ENCODE measurements around the gene ARF1. TPM values are rescaled to one million over a fixed set of nuclear protein-coding genes. Genes with fewer than 3 reads are reported as not detected.

Gene ARF1
- polyA plus RNA-seq, 1 donor (not counting 4 experiments of a cell fraction or from before 2014, with no cell fraction given), result 295 TPM

DNA sequence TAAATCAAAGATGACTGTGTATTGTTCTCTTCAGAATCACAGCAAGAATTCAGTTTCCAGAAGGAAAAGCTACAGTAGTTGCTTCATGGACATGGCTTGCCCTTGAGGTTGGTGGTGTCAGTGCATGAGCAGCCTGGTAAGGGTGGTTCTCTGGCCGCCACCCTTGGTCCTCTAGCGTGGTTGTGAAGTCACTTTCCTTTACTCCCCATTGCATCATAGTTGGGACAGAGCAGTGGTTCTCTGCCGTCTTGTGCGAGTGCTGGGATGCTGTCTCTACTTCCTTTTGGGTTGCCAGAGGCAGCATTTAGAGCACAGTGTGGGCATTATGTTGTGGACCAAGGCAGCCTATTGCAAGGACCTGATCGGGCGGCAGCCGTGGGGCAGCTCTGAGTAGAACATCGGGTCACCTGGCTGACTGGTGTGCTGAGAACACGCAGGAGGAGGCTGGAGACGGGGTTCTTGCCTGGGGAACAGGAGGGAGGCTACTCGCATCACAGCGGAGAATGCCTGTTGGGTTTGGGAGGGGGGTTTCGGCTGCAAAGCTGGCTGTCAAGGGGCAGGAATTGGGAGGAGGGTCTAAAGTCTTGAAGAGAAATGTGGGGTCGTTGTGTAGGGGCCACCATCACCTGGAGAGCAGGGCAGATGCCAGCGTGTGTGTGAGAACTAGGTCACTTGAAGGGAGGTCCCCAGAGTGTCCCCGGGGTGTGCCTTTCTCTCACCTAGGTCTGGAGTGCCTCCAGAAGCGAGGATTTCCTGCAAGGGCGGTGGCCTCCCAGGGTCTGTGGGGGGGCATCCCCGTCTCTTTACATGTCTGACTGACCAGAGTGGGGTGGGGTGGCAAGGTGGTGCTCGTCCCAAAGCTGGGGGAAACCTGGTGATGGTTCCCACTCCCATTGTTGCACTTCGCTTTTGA lies 6.3 kb downstream of the ARF1 start:
- H3K79me2 ChIP-seq (ENCODE audit: control insufficient read depth, insufficient read depth, low read length), result peaks cover 100% of the 10 kb centered on the region
- H3K36me3 ChIP-seq (ENCODE audit: control insufficient read depth in 2 of 2, extremely low read depth in 1 of 2, insufficient read depth in 2 of 2, low read length in 2 of 2), result peaks cover 12 to 51% of the 10 kb centered on the region in 2 experiments
- no peak overlapping the region for H2AFZ ChIP-seq (ENCODE audit: control insufficient read depth, low read length)
- dilution Hi-C loops (cut with MboI; ENCODE audit: extremely low pct_ligation_motif_present, low sequenced_read_pairs), result no loop called here
- H3K27ac ChIP-seq (ENCODE audit: control insufficient read depth, insufficient read depth, low read length), result peak overlapping the region; percentile 55
- peaks cover 82% of the 10 kb centered on the region for H3K4me1 ChIP-seq (ENCODE audit: control insufficient read depth, extremely low read depth, insufficient read depth, low read length)
- peak overlapping the region; percentile 23 for H3K9ac ChIP-seq (ENCODE audit: control insufficient read depth, extremely low read depth, insufficient read depth, low read length)
- H3K9me1 ChIP-seq (ENCODE audit: control insufficient read depth, extremely low read depth, insufficient read depth, low read length), result peaks cover 15% of the 10 kb centered on the region
- H3K4me3 ChIP-seq (ENCODE audit: control insufficient read depth in 2 of 3, extremely low read depth in 1 of 3, insufficient read depth in 2 of 3, low read depth in 1 of 3, low read length in 3 of 3), result no peak overlapping the region
- FAIRE-seq (no peak), DNase-seq (ENCODE audit: low read depth, low spot score) (no peak)
- TF ChIP-seq EZH2 (IDR thresholded peaks at IDR 0.05; ENCODE audit: low read length), result no peak
- TF ChIP-seq, protein P1, sequence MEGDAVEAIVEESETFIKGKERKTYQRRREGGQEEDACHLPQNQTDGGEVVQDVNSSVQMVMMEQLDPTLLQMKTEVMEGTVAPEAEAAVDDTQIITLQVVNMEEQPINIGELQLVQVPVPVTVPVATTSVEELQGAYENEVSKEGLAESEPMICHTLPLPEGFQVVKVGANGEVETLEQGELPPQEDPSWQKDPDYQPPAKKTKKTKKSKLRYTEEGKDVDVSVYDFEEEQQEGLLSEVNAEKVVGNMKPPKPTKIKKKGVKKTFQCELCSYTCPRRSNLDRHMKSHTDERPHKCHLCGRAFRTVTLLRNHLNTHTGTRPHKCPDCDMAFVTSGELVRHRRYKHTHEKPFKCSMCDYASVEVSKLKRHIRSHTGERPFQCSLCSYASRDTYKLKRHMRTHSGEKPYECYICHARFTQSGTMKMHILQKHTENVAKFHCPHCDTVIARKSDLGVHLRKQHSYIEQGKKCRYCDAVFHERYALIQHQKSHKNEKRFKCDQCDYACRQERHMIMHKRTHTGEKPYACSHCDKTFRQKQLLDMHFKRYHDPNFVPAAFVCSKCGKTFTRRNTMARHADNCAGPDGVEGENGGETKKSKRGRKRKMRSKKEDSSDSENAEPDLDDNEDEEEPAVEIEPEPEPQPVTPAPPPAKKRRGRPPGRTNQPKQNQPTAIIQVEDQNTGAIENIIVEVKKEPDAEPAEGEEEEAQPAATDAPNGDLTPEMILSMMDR (optimal IDR thresholded peaks at IDR 0.05 in 1 of 3, IDR thresholded peaks at IDR 0.05 in 1 of 3, conservative IDR thresholded peaks at IDR 0.05 in 1 of 3; ENCODE audit: extremely low read depth in 1 of 3, insufficient read depth in 2 of 3, low read length in 3 of 3), result no peak
- no peaks in the 10 kb centered on the region for H3K9me3 ChIP-seq (ENCODE audit: control insufficient read depth, low read depth, low read length)
- H4K20me1 ChIP-seq (ENCODE audit: control insufficient read depth, extremely low read depth, insufficient read depth, low read length), result peaks cover 91% of the 10 kb centered on the region
- H3K27me3 ChIP-seq (ENCODE audit: control insufficient read depth, extremely low read depth, insufficient read depth, low read length), result no peaks in the 10 kb centered on the region
- peak overlapping the region; percentile 49 for H3K4me2 ChIP-seq (ENCODE audit: control insufficient read depth, extremely low read depth, insufficient read depth, low read depth, low read length)

DNA sequence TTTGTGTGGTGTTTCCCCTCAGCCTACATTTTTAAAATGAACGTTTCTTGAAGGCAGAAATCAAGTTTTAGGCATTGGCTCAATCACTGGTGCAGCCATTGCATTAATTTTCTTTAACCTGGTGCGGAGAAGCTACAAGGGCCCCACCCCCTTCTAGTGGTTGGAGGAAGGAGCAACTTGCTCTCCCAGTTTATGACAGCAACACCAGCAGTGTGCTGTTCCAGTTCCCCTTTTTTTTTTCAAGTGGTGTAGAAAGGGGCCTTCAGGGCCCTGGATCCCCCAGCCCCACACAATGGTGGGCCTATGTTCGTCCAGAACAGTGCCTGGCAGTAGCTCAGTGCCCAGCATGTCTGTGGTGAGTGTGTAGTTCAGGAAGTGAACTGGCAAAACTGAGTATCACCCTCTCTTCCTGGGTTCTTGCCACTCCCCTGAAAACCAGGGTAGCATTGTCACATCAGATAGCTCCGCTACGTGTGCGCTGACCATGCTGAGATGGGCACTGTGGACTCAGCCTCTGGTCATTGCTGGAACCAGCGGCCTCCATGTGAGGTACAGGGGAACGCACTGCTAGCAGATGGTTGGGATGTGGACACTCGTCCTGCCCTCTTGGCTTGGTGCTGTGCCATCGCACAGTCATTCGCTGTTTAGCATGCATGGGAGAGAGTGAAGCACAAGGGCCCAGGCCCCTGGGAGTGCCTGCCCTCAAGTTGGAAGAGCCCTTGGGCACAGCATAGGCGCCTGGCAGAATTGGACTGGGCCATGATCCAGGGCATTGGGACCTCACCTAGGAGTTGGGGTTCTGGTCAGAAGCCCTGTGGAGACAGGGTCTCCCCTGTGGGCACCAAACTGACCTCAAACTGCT lies 7.2 kb downstream of the ARF1 start:
- H3K9me3 ChIP-seq (ENCODE audit: control insufficient read depth, low read depth, low read length), result peaks cover 5% of the 10 kb centered on the region
- peaks cover 100% of the 10 kb centered on the region for H3K79me2 ChIP-seq (ENCODE audit: control insufficient read depth, insufficient read depth, low read length)
- H3K36me3 ChIP-seq (ENCODE audit: control insufficient read depth in 2 of 2, extremely low read depth in 1 of 2, insufficient read depth in 2 of 2, low read length in 2 of 2), result peaks cover 12 to 47% of the 10 kb centered on the region in 2 experiments
- no peak overlapping the region for H2AFZ ChIP-seq (ENCODE audit: control insufficient read depth, low read length)
- dilution Hi-C loops (cut with MboI; ENCODE audit: extremely low pct_ligation_motif_present, low sequenced_read_pairs), result no loop called here
- DNase-seq (ENCODE audit: low read depth, low spot score) (no peak), FAIRE-seq (no peak)
- H3K27me3 ChIP-seq (ENCODE audit: control insufficient read depth, extremely low read depth, insufficient read depth, low read length), result no peaks in the 10 kb centered on the region
- TF ChIP-seq, protein P1 (optimal IDR thresholded peaks at IDR 0.05 in 1 of 3, IDR thresholded peaks at IDR 0.05 in 1 of 3, conservative IDR thresholded peaks at IDR 0.05 in 1 of 3; ENCODE audit: extremely low read depth in 1 of 3, insufficient read depth in 2 of 3, low read length in 3 of 3), result no peak
- peaks cover 91% of the 10 kb centered on the region for H4K20me1 ChIP-seq (ENCODE audit: control insufficient read depth, extremely low read depth, insufficient read depth, low read length)
- H3K4me2 ChIP-seq (ENCODE audit: control insufficient read depth, extremely low read depth, insufficient read depth, low read depth, low read length), result peak overlapping the region; percentile 25
- H3K9ac ChIP-seq (ENCODE audit: control insufficient read depth, extremely low read depth, insufficient read depth, low read length), result no peak overlapping the region
- H3K9me1 ChIP-seq (ENCODE audit: control insufficient read depth, extremely low read depth, insufficient read depth, low read length), result peaks cover 15% of the 10 kb centered on the region
- peak overlapping the region; percentile 55 for H3K27ac ChIP-seq (ENCODE audit: control insufficient read depth, insufficient read depth, low read length)
- peaks cover 78% of the 10 kb centered on the region for H3K4me1 ChIP-seq (ENCODE audit: control insufficient read depth, extremely low read depth, insufficient read depth, low read length)
- H3K4me3 ChIP-seq (ENCODE audit: control insufficient read depth in 2 of 3, extremely low read depth in 1 of 3, insufficient read depth in 2 of 3, low read depth in 1 of 3, low read length in 3 of 3), result no peak overlapping the region

Data from keratinocyte (primary cell).